ENCODE data around the gene USP28. TPM values are rescaled to one million over a fixed set of nuclear protein-coding genes. Genes with fewer than 3 reads are reported as not detected.
"Not testable (repeated sequence)": the region's sequence is repeated elsewhere in the genome, so short reads cannot be mapped to it uniquely, and the experiment has no call there.

Gene USP28
- total RNA-seq, 1 donor from 2014 or later: 34.3 TPM

DNA sequence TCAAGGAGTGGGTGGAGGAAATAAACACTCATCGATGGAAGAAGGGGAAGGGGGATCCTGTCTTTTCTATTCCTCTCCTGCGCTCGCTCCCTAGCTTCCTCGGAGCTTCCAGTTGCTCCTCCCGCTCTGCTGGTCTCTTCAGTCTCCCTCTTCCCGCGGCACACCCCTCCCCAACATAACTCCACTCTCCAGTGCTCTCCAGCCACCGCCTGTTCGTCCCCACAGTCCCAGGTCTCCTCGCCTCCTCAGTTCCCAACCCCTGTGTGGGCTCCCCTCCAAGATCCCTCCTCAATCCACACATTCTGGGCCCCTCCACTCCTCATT, 102.3 kb downstream of the USP28 start:
- DNase-seq: no peak

- no peak for DNase-seq
Measured at GRCh38 chr11:113771964-113772363, 103.4 kb downstream of the USP28 start.

GRCh38 chr11:113764527-113765219, 110.7 kb downstream of the USP28 start:
- no peak for DNase-seq

- DNase-seq: not testable (repeated sequence)
Measured at GRCh38 chr11:113763040-113763439, 112.3 kb downstream of the USP28 start.

GRCh38 chr11:113760241-113760640, 115.1 kb downstream of the USP28 start:
- no peak for DNase-seq

DNA sequence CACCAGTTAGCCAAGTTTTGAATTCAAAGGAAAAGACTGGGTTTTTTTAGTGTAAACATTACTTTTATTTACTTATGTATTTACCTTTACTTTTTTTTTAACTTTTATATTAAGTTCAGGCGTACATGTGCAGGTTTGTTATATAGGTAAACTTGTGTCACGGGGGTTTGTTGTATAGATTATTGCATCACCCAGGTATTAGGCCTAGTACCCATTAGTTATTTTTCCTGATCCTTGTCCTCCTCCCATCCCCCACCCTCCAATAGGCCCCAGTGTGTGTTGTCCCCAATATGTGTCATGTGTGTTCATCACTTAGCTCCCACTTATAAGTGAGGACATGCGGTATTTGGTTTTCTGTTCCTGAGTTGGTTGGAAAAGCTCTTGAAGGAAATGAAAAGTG, 122.4 kb downstream of the USP28 start:
- DNase-seq: no peak

Small RNAs within 50 kb of the gene (small RNA-seq; reads per million reads assigned to genes)
- gene LRRC37A13P: not detected
- not detected for gene RNU6-1107P
- not detected for gene RPS29P19

Other genes with a start within 250 kb of the USP28 start
- gene TMPRSS5, start 169.3 kb downstream of the USP28 start, total RNA-seq: 3.0 TPM
- gene ZW10, start 101.9 kb downstream of the USP28 start, total RNA-seq: 14.0 TPM
- not detected for gene CLDN25, start 95.8 kb downstream of the USP28 start, total RNA-seq
- 0.31 TPM for gene HTR3B, start 29.2 kb upstream of the USP28 start, total RNA-seq
- gene HTR3A, start 99.5 kb upstream of the USP28 start, total RNA-seq: 0.31 TPM
- 9.7 TPM for gene ZBTB16, start 184.1 kb upstream of the USP28 start, total RNA-seq

All from occipital lobe (tissue), 3 donors.